PC-9 (cell line): ENCODE results near the gene GKN1. TPM values are rescaled to one million over a fixed set of nuclear protein-coding genes. Genes with fewer than 3 reads are reported as not detected.

Experiments used
- BruUV-seq: library from RNA; stranded (reverse); fragments of 400-500 nt; replicated peaks from 2 replicates; lab custom pipeline; 2021; lab: Mats Ljungman, UMichigan
- CTCF ChIA-PET: fragments of 300-600 bp; sonication (Branson Sonifier 250); formaldehyde crosslinking; loops from one replicate; lab custom pipeline; 2022; ENCODE audit warnings: antibody characterized with exemption; lab: Charles Lee
- POLR2A ChIA-PET: fragments of 300-600 bp; sonication (Branson Sonifier 250); formaldehyde crosslinking; loops from one replicate; lab custom pipeline; 2022; ENCODE audit warnings: antibody characterized with exemption; ENCODE audit not compliant: unreplicated experiment; lab: Charles Lee
- DNase-seq, 2 experiments: peaks; one replicate each; pipeline versions ENCODE4 v3.0.0 to v3.0.0-alpha.2; 2015 to 2022; ENCODE audit warnings: mixed read lengths in 1 of 2
- H2AFZ ChIP-seq: fragments of 200-600 bp; sonication (generic); 2 replicates; pipeline ENCODE4 v1.8.1; 2017; ENCODE audit warnings: antibody characterized with exemption
- H3F3A ChIP-seq: fragments of 200-600 bp; sonication (generic); 2 replicates; pipeline ENCODE4 v1.8.1; 2017; ENCODE audit warnings: antibody characterized with exemption, mild to moderate bottlenecking, low read depth; ENCODE audit not compliant: insufficient read depth
- H3K27ac ChIP-seq: fragments of 200-600 bp; sonication (generic); 2 replicates; pipeline ENCODE4 v1.6.1; 2016; ENCODE audit warnings: mixed run types
- H3K27me3 ChIP-seq: fragments of 200-600 bp; sonication (generic); 2 replicates; pipeline ENCODE4 v1.6.1; 2016; ENCODE audit warnings: low read depth, mixed run types; ENCODE audit not compliant: insufficient read depth
- H3K36me3 ChIP-seq: fragments of 200-600 bp; sonication (generic); 2 replicates; pipeline ENCODE4 v1.6.1; 2016; ENCODE audit warnings: low read depth, mixed run types
- H3K4me1 ChIP-seq: fragments of 200-600 bp; sonication (generic); replicated peaks from 2 replicates; pipeline ENCODE4 v1.6.1; 2016; ENCODE audit warnings: mixed run types; ENCODE audit not compliant: insufficient read depth
- H3K4me2 ChIP-seq: fragments of 200-600 bp; sonication (generic); 2 replicates; pipeline ENCODE4 v1.6.1; 2017; ENCODE audit warnings: mixed run types
- H3K4me3 ChIP-seq: fragments of 200-600 bp; sonication (generic); 2 replicates; pipeline ENCODE4 v1.6.1; 2016; ENCODE audit warnings: mixed run types
- H3K79me2 ChIP-seq: fragments of 200-600 bp; sonication (generic); 2 replicates; pipeline ENCODE4 v1.6.1; 2017; ENCODE audit warnings: low read depth, mixed run types
- H3K9me2 ChIP-seq: fragments of 200-600 bp; sonication (generic); 2 replicates; pipeline ENCODE4 v1.8.1; 2017; ENCODE audit warnings: mild to moderate bottlenecking; ENCODE audit not compliant: insufficient read depth
- H3K9me3 ChIP-seq: fragments of 200-600 bp; sonication (generic); 2 replicates; pipeline ENCODE4 v1.8.1; 2016; ENCODE audit warnings: low read depth; ENCODE audit not compliant: insufficient read depth
- H4K20me1 ChIP-seq: fragments of 200-600 bp; sonication (generic); 2 replicates; pipeline ENCODE4 v1.8.1; 2017; ENCODE audit not compliant: insufficient read depth
- CTCF ChIP-seq: fragments of 200-600 bp; sonication (generic); conservative IDR thresholded peaks from 2 replicates; pipeline ENCODE4 v1.6.1; 2017; ENCODE audit warnings: mixed run types, antibody characterized with exemption, mild to moderate bottlenecking, moderate library complexity
- EZH2 ChIP-seq: fragments of 200-600 bp; sonication (generic); IDR thresholded peaks from 2 replicates; pipeline ENCODE4 v1.8.0; 2017; ENCODE audit warnings: antibody characterized with exemption, low read depth
- intact Hi-C: fragments of 100-400 bp; cut with micrococcal nuclease; formaldehyde crosslinking; loops from one replicate; pipeline ENCODE4 v1.10.0; 2022; ENCODE audit not compliant: unreplicated experiment
- total RNA-seq: library from RNA; stranded (reverse); gene quantifications from 2 replicates; pipeline ENCODE4 v1.2.3, GENCODE V29; 2021

GKN1 gene
- total RNA-seq, 1 experiment from 2014 or later, result not detected

- Histone ChIP-seq H3F3A (no peaks in the 10 kb centered on the region), H3K9me3 (no peaks in the 10 kb centered on the region), H3K4me2 (no peak overlapping the region), H4K20me1 (no peaks in the 10 kb centered on the region), H3K4me1 (no peaks in the 10 kb centered on the region), H3K27me3 (no peaks in the 10 kb centered on the region), H3K9me2 (no peaks in the 10 kb centered on the region), H3K36me3 (no peaks in the 10 kb centered on the region), H3K4me3 (no peak overlapping the region), H3K79me2 (no peaks in the 10 kb centered on the region), H2AFZ (no peak overlapping the region), H3K27ac (no peak overlapping the region)
- ChIA-PET CTCF (no interaction called here), POLR2A (interaction anchor here (0.6 to 0.7 kb wide), 2 partner anchors 522 to 735 kb away, joined by 6 to 7 read pairs; partner anchors contain the start of gene FBXO48)
- intact Hi-C loops, result no loop called here
- TF ChIP-seq EZH2, result no peak
- no peak for TF ChIP-seq CTCF
- DNase-seq, result no peak
- no TSS peak for BruUV-seq
Observed at GRCh38 chr2:68989035-68989434, 14.6 kb downstream of the GKN1 start.

GRCh38 chr2:68992341-68992740 lies 17.9 kb downstream of the GKN1 start:
- Histone ChIP-seq H3K79me2 (no peaks in the 10 kb centered on the region), H2AFZ (no peak overlapping the region), H3K4me3 (no peak overlapping the region), H3K27ac (no peak overlapping the region), H3K4me2 (no peak overlapping the region), H4K20me1 (no peaks in the 10 kb centered on the region), H3K9me3 (no peaks in the 10 kb centered on the region), H3K9me2 (no peaks in the 10 kb centered on the region), H3K27me3 (no peaks in the 10 kb centered on the region), H3F3A (no peaks in the 10 kb centered on the region), H3K4me1 (no peaks in the 10 kb centered on the region), H3K36me3 (no peaks in the 10 kb centered on the region)
- intact Hi-C loops, result no loop called here
- no peak for DNase-seq
- ChIA-PET CTCF (no interaction called here), POLR2A (no interaction called here)
- BruUV-seq, result no TSS peak
- TF ChIP-seq CTCF, result no peak
- no peak for TF ChIP-seq EZH2

- intact Hi-C loops, result no loop called here
- ChIA-PET POLR2A (no interaction called here), CTCF (interaction anchor here (0.6 kb wide), 1 partner anchor 1300 kb away, joined by 4 read pairs; no protein-coding TSS in a partner anchor)
- DNase-seq, result no peak
- BruUV-seq, result no TSS peak
- Histone ChIP-seq H3F3A (no peaks in the 10 kb centered on the region), H3K36me3 (no peaks in the 10 kb centered on the region), H3K27ac (no peak overlapping the region), H3K4me3 (no peak overlapping the region), H3K4me1 (no peaks in the 10 kb centered on the region), H3K79me2 (no peaks in the 10 kb centered on the region), H3K27me3 (no peaks in the 10 kb centered on the region), H3K9me2 (no peaks in the 10 kb centered on the region), H4K20me1 (no peaks in the 10 kb centered on the region), H2AFZ (no peak overlapping the region), H3K9me3 (no peaks in the 10 kb centered on the region), H3K4me2 (no peak overlapping the region)
- TF ChIP-seq EZH2 (no peak), CTCF (no peak)
Observed at GRCh38 chr2:68992933-68993332, 18.5 kb downstream of the GKN1 start.
